IMR-90 (cell line): ENCODE results near the gene TXK. TPM values are rescaled to one million over a fixed set of nuclear protein-coding genes. Genes with fewer than 3 reads are reported as not detected.

Experiments used
- ATAC-seq: fragments of 200-7000 bp; cut with Tn5 transposase; 2 replicates; pipeline ENCODE4 v1.9.1; 2020; ENCODE audit warnings: low read depth, mild to moderate bottlenecking, moderate library complexity
- BruUV-seq: library from RNA; stranded (reverse); fragments of 400-500 nt; replicated peaks from 2 replicates; lab custom pipeline; 2021; lab: Mats Ljungman, UMichigan
- CTCF ChIA-PET: fragments of 300-600 bp; formaldehyde crosslinking; extraction: SDS; loops from one replicate; lab custom pipeline; 2021; ENCODE audit warnings: antibody characterized with exemption; lab: Yijun Ruan, JAX
- POLR2A ChIA-PET: fragments of 300-600 bp; sonication (Branson Sonifier 250); formaldehyde crosslinking; loops from one replicate; lab custom pipeline; 2022; ENCODE audit warnings: antibody characterized with exemption; ENCODE audit not compliant: unreplicated experiment; lab: Charles Lee
- DNase-seq: peaks from one replicate; pipeline ENCODE4 v3.0.0; 2013
- H2AFZ ChIP-seq: replicated peaks from 2 replicates; pipeline ENCODE3; 2013; ENCODE audit warnings: low read length, mild to moderate bottlenecking; ENCODE audit not compliant: poor library complexity
- H2AK5ac ChIP-seq: 2 replicates; pipeline ENCODE4 v1.6.1; 2013; ENCODE audit warnings: low read depth, low read length, inconsistent platforms
- H2AK9ac ChIP-seq: replicated peaks from 2 replicates; pipeline ENCODE3; 2013; ENCODE audit warnings: mild to moderate bottlenecking, low read depth, low read length, moderate library complexity; ENCODE audit not compliant: poor library complexity
- H2BK120ac ChIP-seq: 2 replicates; pipeline ENCODE4 v1.6.1; 2013; ENCODE audit warnings: low read depth, low read length, inconsistent platforms
- H2BK15ac ChIP-seq: 3 replicates; pipeline ENCODE4 v1.6.1; 2013; ENCODE audit warnings: low read depth, low read length, inconsistent platforms
- H2BK20ac ChIP-seq: 2 replicates; pipeline ENCODE4 v1.6.1; 2013; ENCODE audit warnings: low read depth, mild to moderate bottlenecking, inconsistent platforms, low read length, moderate library complexity
- H2BK5ac ChIP-seq: 2 replicates; pipeline ENCODE4 v1.6.1; 2013; ENCODE audit warnings: mild to moderate bottlenecking, low read depth, low read length, inconsistent platforms; ENCODE audit not compliant: poor library complexity, severe bottlenecking
- H3K14ac ChIP-seq: replicated peaks from 2 replicates; pipeline ENCODE4 v1.6.1; 2013; ENCODE audit warnings: low read depth, low read length, inconsistent platforms
- H3K18ac ChIP-seq: 2 replicates; pipeline ENCODE4 v1.6.1; 2013; ENCODE audit warnings: low read depth, low read length, control low read depth
- H3K23ac ChIP-seq: 2 replicates; pipeline ENCODE4 v1.6.1; 2013; ENCODE audit warnings: low read depth, low read length, inconsistent platforms
- H3K27ac ChIP-seq: 2 replicates; pipeline ENCODE4 v1.5.1; 2013; ENCODE audit warnings: mild to moderate bottlenecking, control low read depth, low read length; ENCODE audit not compliant: insufficient read depth
- H3K27me3 ChIP-seq: 2 replicates; pipeline ENCODE4 v1.6.1; 2013; ENCODE audit warnings: low read length; ENCODE audit not compliant: control insufficient read depth, insufficient read depth
- H3K36me3 ChIP-seq: 2 replicates; pipeline ENCODE4 v1.6.1; 2013; ENCODE audit warnings: low read length, mixed read lengths; ENCODE audit not compliant: control insufficient read depth, insufficient read depth
- H3K4ac ChIP-seq: 2 replicates; pipeline ENCODE4 v1.6.1; 2013; ENCODE audit warnings: low read depth, low read length, inconsistent platforms
- H3K4me1 ChIP-seq: 2 replicates; pipeline ENCODE4 v1.6.1; 2013; ENCODE audit warnings: low read length, mixed read lengths; ENCODE audit not compliant: control insufficient read depth, insufficient read depth
- H3K4me2 ChIP-seq: 2 replicates; pipeline ENCODE4 v1.6.1; 2013; ENCODE audit warnings: low read depth, mild to moderate bottlenecking, control low read depth, low read length, moderate library complexity
- H3K4me3 ChIP-seq: 2 replicates; pipeline ENCODE4 v1.5.1; 2013; ENCODE audit warnings: low read depth, mild to moderate bottlenecking, control low read depth, low read length, moderate library complexity; ENCODE audit not compliant: insufficient read depth
- H3K56ac ChIP-seq: 2 replicates; pipeline ENCODE4 v1.6.1; 2013; ENCODE audit warnings: low read length, inconsistent platforms; ENCODE audit not compliant: insufficient read depth; ENCODE audit errors: extremely low read depth
- H3K79me1 ChIP-seq, 2 experiments: 2 replicates each; pipeline ENCODE4 v1.6.1; 2013; ENCODE audit warnings: low read length in 2 of 2, inconsistent platforms in 1 of 2, low read depth in 1 of 2
- H3K9ac ChIP-seq: 2 replicates; pipeline ENCODE4 v1.6.1; 2013; ENCODE audit warnings: low read depth, low read length, control low read depth
- H3K9me1 ChIP-seq: 2 replicates; pipeline ENCODE4 v1.6.1; 2013; ENCODE audit warnings: low read length, inconsistent platforms; ENCODE audit not compliant: insufficient read depth
- H3K9me3 ChIP-seq: 2 replicates; pipeline ENCODE4 v1.6.1; 2013; ENCODE audit warnings: low read length; ENCODE audit not compliant: control insufficient read depth, insufficient read depth
- H4K20me1 ChIP-seq: 2 replicates; pipeline ENCODE4 v1.6.1; 2013; ENCODE audit warnings: low read length, inconsistent platforms; ENCODE audit not compliant: insufficient read depth
- H4K5ac ChIP-seq: 2 replicates; pipeline ENCODE4 v1.6.1; 2013; ENCODE audit warnings: mild to moderate bottlenecking, low read depth, low read length, control low read depth
- H4K8ac ChIP-seq, 2 experiments: 2 replicates each; pipeline ENCODE4 v1.6.1; 2013; ENCODE audit warnings: low read depth in 2 of 2, low read length in 2 of 2, control low read depth in 1 of 2, inconsistent platforms in 1 of 2
- H4K91ac ChIP-seq: 2 replicates; pipeline ENCODE4 v1.6.1; 2013; ENCODE audit warnings: low read depth, low read length, inconsistent platforms; ENCODE audit not compliant: insufficient read depth
- BHLHE40 ChIP-seq: fragments of 150-350 bp; IDR thresholded peaks from 2 replicates; pipeline ENCODE4 v1.6.1; 2016; ENCODE audit warnings: mild to moderate bottlenecking, low read depth, low read length
- CEBPB ChIP-seq: IDR thresholded peaks from 2 replicates; pipeline ENCODE4 v1.6.1; 2012; ENCODE audit warnings: low read depth, low read length, improper control_type of control experiment
- CHD1 ChIP-seq: IDR thresholded peaks from 2 replicates; pipeline ENCODE4 v1.6.1; 2012; ENCODE audit warnings: low read depth, low read length, improper control_type of control experiment
- MAFK ChIP-seq: IDR thresholded peaks from 2 replicates; pipeline ENCODE4 v1.6.1; 2012; ENCODE audit warnings: low read depth, low read length, improper control_type of control experiment
- MAZ ChIP-seq: IDR thresholded peaks from 2 replicates; pipeline ENCODE4 v1.6.1; 2012; ENCODE audit warnings: low read depth, mild to moderate bottlenecking, low read length, improper control_type of control experiment, moderate library complexity, borderline replicate concordance
- MXI1 ChIP-seq: IDR thresholded peaks from 2 replicates; pipeline ENCODE4 v1.6.1; 2012; ENCODE audit warnings: low read depth, mild to moderate bottlenecking, low read length, moderate library complexity, borderline replicate concordance
- NFE2L2 ChIP-seq: fragments of 150-350 bp; IDR thresholded peaks from 2 replicates; pipeline ENCODE4 v1.6.1; 2016; ENCODE audit warnings: low read depth, mild to moderate bottlenecking, low read length
- POLR2A ChIP-seq: IDR thresholded peaks from 2 replicates; pipeline ENCODE4 v1.6.1; 2012; ENCODE audit warnings: mild to moderate bottlenecking, low read depth, low read length
- RCOR1 ChIP-seq: IDR thresholded peaks from 2 replicates; pipeline ENCODE4 v1.6.1; 2012; ENCODE audit warnings: mild to moderate bottlenecking, low read length, improper control_type of control experiment; ENCODE audit not compliant: insufficient replicate concordance
- SMC3 ChIP-seq: fragments of 150-350 bp; IDR thresholded peaks from 2 replicates; pipeline ENCODE4 v1.6.1; 2016; ENCODE audit warnings: low read depth, mild to moderate bottlenecking, antibody characterized with exemption, low read length, moderate library complexity
- WGBS, 2 experiments: methylation state at CpG; one replicate each; pipeline versions ENCODE4 v1.1.5 to v1.1.7; 2013; ENCODE audit warnings: missing lambda C conversion rate in 2 of 2; ENCODE audit not compliant: insufficient read length in 1 of 2; ENCODE audit errors: extremely low coverage in 2 of 2; 5-methylcytosine and 5-hydroxymethylcytosine counted together
- dilution Hi-C: fragments of 300-500 bp; cut with HindIII; formaldehyde crosslinking; loops from one replicate; pipeline ENCODE4 v1.14.3; 2018; ENCODE audit warnings: low sequenced_read_pairs; ENCODE audit not compliant: unreplicated experiment
- in situ Hi-C: fragments of 300-500 bp; cut with MboI; formaldehyde crosslinking; loops from 3 replicates; pipeline ENCODE4 v1.14.3; 2019; ENCODE audit warnings: low sequenced_read_pairs, inconsistent platforms, mixed read lengths
- intact Hi-C: fragments of 100-400 bp; cut with micrococcal nuclease; formaldehyde crosslinking; loops from 2 replicates; pipeline ENCODE4 v1.10.0; 2022
- polyA plus RNA-seq, 3 experiments: library from polyadenylated mRNA; depleted of rRNA; stranded (reverse); fragments of >200 nt; gene quantifications; 2 replicates each; pipeline ENCODE4 v1.2.3, GENCODE V29; 2012; ENCODE audit warnings: low replicate concordance in 1 of 3
- total RNA-seq: library from RNA; depleted of rRNA; stranded (reverse); fragments of >200 nt; gene quantifications from 2 replicates; pipeline ENCODE4 v1.2.3, GENCODE V29; 2012
- TF ChIP-seq, protein P1 (sequence below): fragments of 150-350 bp; IDR thresholded peaks from 2 replicates; pipeline ENCODE4 v1.6.1; 2017; ENCODE audit warnings: mild to moderate bottlenecking, antibody characterized with exemption, low read length, low read depth
- TF ChIP-seq, protein P2 (sequence below): conservative IDR thresholded peaks from 2 replicates; pipeline ENCODE4 v1.5.1; 2012; ENCODE audit warnings: mild to moderate bottlenecking, low read depth, low read length, improper control_type of control experiment

TXK gene
- total and polyA plus RNA-seq, 2 of the 4 experiments (the other 2 are of a cell fraction) = not detected

GRCh38 chr4:48108309-48109073 lies 25.6 kb downstream of the TXK start:
- H2BK5ac ChIP-seq = no peak overlapping the region
- no peak overlapping the region for H4K5ac ChIP-seq
- no peaks in the 10 kb centered on the region for H3K36me3 ChIP-seq
- H4K20me1 ChIP-seq = no peaks in the 10 kb centered on the region
- no peak overlapping the region for H3K4ac ChIP-seq
- CTCF ChIA-PET = interaction anchor here (0.6 to 1.3 kb wide), 4 partner anchors 9 to 147 kb away, joined by 3 to 4 read pairs (median 4); no protein-coding TSS in a partner anchor
- H3K14ac ChIP-seq = no peak overlapping the region
- no peak overlapping the region for H4K91ac ChIP-seq
- no peak overlapping the region for H2AK9ac ChIP-seq
- H3K4me3 ChIP-seq = no peak overlapping the region
- POLR2A ChIA-PET = no interaction called here
- no peak overlapping the region for H3K9ac ChIP-seq
- H3K18ac ChIP-seq = no peak overlapping the region
- no peaks in the 10 kb centered on the region for H3K9me1 ChIP-seq
- H3K27ac ChIP-seq = no peak overlapping the region
- no TSS peak for BruUV-seq
- no peaks in the 10 kb centered on the region for H3K9me3 ChIP-seq
- no peak overlapping the region for H2AK5ac ChIP-seq
- TF ChIP-seq CHD1 (no peak), MAZ (no peak), NFE2L2 (no peak), CEBPB (no peak), MAFK (no peak), SMC3 (no peak), BHLHE40 (no peak), RCOR1 (no peak), MXI1 (no peak), POLR2A (no peak)
- TF ChIP-seq, protein P1, sequence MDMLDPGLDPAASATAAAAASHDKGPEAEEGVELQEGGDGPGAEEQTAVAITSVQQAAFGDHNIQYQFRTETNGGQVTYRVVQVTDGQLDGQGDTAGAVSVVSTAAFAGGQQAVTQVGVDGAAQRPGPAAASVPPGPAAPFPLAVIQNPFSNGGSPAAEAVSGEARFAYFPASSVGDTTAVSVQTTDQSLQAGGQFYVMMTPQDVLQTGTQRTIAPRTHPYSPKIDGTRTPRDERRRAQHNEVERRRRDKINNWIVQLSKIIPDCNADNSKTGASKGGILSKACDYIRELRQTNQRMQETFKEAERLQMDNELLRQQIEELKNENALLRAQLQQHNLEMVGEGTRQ = no peak
- TF ChIP-seq, protein P2, sequence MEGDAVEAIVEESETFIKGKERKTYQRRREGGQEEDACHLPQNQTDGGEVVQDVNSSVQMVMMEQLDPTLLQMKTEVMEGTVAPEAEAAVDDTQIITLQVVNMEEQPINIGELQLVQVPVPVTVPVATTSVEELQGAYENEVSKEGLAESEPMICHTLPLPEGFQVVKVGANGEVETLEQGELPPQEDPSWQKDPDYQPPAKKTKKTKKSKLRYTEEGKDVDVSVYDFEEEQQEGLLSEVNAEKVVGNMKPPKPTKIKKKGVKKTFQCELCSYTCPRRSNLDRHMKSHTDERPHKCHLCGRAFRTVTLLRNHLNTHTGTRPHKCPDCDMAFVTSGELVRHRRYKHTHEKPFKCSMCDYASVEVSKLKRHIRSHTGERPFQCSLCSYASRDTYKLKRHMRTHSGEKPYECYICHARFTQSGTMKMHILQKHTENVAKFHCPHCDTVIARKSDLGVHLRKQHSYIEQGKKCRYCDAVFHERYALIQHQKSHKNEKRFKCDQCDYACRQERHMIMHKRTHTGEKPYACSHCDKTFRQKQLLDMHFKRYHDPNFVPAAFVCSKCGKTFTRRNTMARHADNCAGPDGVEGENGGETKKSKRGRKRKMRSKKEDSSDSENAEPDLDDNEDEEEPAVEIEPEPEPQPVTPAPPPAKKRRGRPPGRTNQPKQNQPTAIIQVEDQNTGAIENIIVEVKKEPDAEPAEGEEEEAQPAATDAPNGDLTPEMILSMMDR = no peak
- DNase-seq = no peak
- intact Hi-C loops = no loop called here
- ATAC-seq = no peak
- H4K8ac ChIP-seq = no peak overlapping the region
- no peak overlapping the region for H3K4me2 ChIP-seq
- no peaks in the 10 kb centered on the region for H3K79me1 ChIP-seq
- dilution Hi-C loops = no loop called here
- H2BK20ac ChIP-seq = no peak overlapping the region
- no peak overlapping the region for H2BK120ac ChIP-seq
- no peak overlapping the region for H2BK15ac ChIP-seq
- H2AFZ ChIP-seq = no peak overlapping the region
- no peak overlapping the region for H3K23ac ChIP-seq
- H3K56ac ChIP-seq = no peak overlapping the region
- WGBS, 2 experiments = no CpG with 5 or more reads among the region's 2 CpGs
- in situ Hi-C loops = no loop called here
- H3K4me1 ChIP-seq = no peaks in the 10 kb centered on the region
- H3K27me3 ChIP-seq = no peaks in the 10 kb centered on the region
